Sigmoid colon (tissue), 7 donors: ENCODE data around the gene EHF. TPM values are rescaled to one million over a fixed set of nuclear protein-coding genes. Genes with fewer than 3 reads are reported as not detected.

Experiments used
- DNase-seq: peaks from one replicate; pipeline ENCODE4 v3.0.0-alpha.2; 2019
- H3K27ac ChIP-seq, 4 donors: fragments of 200-600 bp; sonication (generic); one replicate each; pipeline ENCODE4 v1.5.1; 2016 to 2019; ENCODE audit warnings: mild to moderate bottlenecking in 1 of 4
- H3K27me3 ChIP-seq, 3 donors: fragments of 200-600 bp; sonication (generic); one replicate each; pipeline ENCODE4 v1.5.1; 2019; ENCODE audit warnings: mild to moderate bottlenecking in 1 of 3
- H3K36me3 ChIP-seq, 4 donors: fragments of 200-600 bp; sonication (generic); one replicate each; pipeline ENCODE4 v1.5.1; 2016 to 2019
- H3K4me1 ChIP-seq, 4 donors: fragments of 200-600 bp; sonication (generic); one replicate each; pipeline ENCODE4 v1.5.1; 2017 to 2019
- H3K4me3 ChIP-seq, 4 donors: fragments of 200-600 bp; sonication (generic); one replicate each; pipeline ENCODE4 v1.5.1; 2017 to 2019; ENCODE audit warnings: mild to moderate bottlenecking in 2 of 4, moderate library complexity in 1 of 4
- H3K9me3 ChIP-seq, 4 donors: fragments of 200-600 bp in 3 of 4; sonication (generic) in 3 of 4; one replicate each; pipeline versions ENCODE4 v1.5.1 to v1.6.1; 2013 to 2019
- CTCF ChIP-seq, 4 experiments: fragments of 450-650 bp in 3 of 4; fragments of 200-600 bp in 1 of 4; IDR thresholded peaks; one replicate each; pipeline ENCODE4 v1.5.1; 2016 to 2019; ENCODE audit warnings: antibody characterized with exemption in 4 of 4, mild to moderate bottlenecking in 3 of 4, moderate library complexity in 2 of 4
- EP300 ChIP-seq, 4 donors: sonication (generic); formaldehyde crosslinking; IDR thresholded peaks; one replicate each; pipeline ENCODE4 v1.6.1; 2017; ENCODE audit warnings: antibody characterized with exemption in 4 of 4
- POLR2A ChIP-seq, 2 donors: fragments of 450-650 bp; IDR thresholded peaks; one replicate each; pipeline ENCODE4 v1.6.1; 2016; ENCODE audit warnings: antibody characterized with exemption in 2 of 2, mild to moderate bottlenecking in 2 of 2, moderate library complexity in 2 of 2
- POLR2AphosphoS5 ChIP-seq, 4 donors: sonication (generic); formaldehyde crosslinking; IDR thresholded peaks; one replicate each; pipeline ENCODE4 v1.6.1; 2017; ENCODE audit warnings: antibody characterized with exemption in 4 of 4
- WGBS, 2 donors: extraction: QIAGEN DNeasy Blood & Tissue Kit; methylation state at CpG; one replicate each; pipeline ENCODE4 v1.1.7; 2013; 5-methylcytosine and 5-hydroxymethylcytosine counted together
- intact Hi-C: fragments of 100-400 bp; cut with DNase I; formaldehyde crosslinking; loops from one replicate; pipeline ENCODE4 v1.15.1; 2023
- polyA plus RNA-seq, 3 donors: library from polyadenylated mRNA; stranded (reverse); fragments of 200-250 nt; gene quantifications; one replicate each; pipeline ENCODE4 v1.2.3, GENCODE V29; 2013
- total RNA-seq, 4 donors: library from RNA; depleted of rRNA; stranded (reverse); fragments of >200 nt; gene quantifications; one replicate each; pipeline ENCODE4 v1.1.0, GENCODE V29; 2016
- donor health status: healthy with polysubstance abuse.
- donor health status: Bipolar disorder and iron deficiency.
- donor health status: healthy.

EHF gene
- total and polyA plus RNA-seq, 7 donors, result 1.4 to 151 (median 60.7) TPM; not detected in 2

- no peak for DNase-seq
- Histone ChIP-seq H3K9me3 (no peaks in the 10 kb centered on the region), H3K36me3 (no peaks in the 10 kb centered on the region), H3K27ac (no peak overlapping the region), H3K27me3 (peaks cover 0 to 6% (median 0%) of the 10 kb centered on the region in 3 donors), H3K4me3 (no peak overlapping the region), H3K4me1 (no peaks in the 10 kb centered on the region)
- no peak for TF ChIP-seq POLR2AphosphoS5 (IDR thresholded peaks at IDR 0.05)
- no peak for TF ChIP-seq EP300 (IDR thresholded peaks at IDR 0.05)
- no peak for TF ChIP-seq CTCF (IDR thresholded peaks at IDR 0.05)
- TF ChIP-seq POLR2A (IDR thresholded peaks at IDR 0.05), result no peak
- WGBS, 2 donors, result 61 to 76% methylated on average over 3 of the region's 3 CpGs
- intact Hi-C loops, result no loop called here
Observed at GRCh38 chr11:34594603-34595002, 26.3 kb upstream of the EHF start.

- Histone ChIP-seq H3K4me1 (no peaks in the 10 kb centered on the region), H3K9me3 (no peaks in the 10 kb centered on the region), H3K27ac (no peak overlapping the region), H3K36me3 (no peaks in the 10 kb centered on the region), H3K27me3 (peaks cover 0 to 6% (median 0%) of the 10 kb centered on the region in 3 donors), H3K4me3 (no peak overlapping the region)
- intact Hi-C loops, result no loop called here
- TF ChIP-seq EP300 (IDR thresholded peaks at IDR 0.05) (no peak), POLR2AphosphoS5 (IDR thresholded peaks at IDR 0.05) (no peak), POLR2A (IDR thresholded peaks at IDR 0.05) (no peak), CTCF (IDR thresholded peaks at IDR 0.05) (no peak)
- WGBS, 2 donors, result 54 to 69% methylated on average over 2 of the region's 2 CpGs
- no peak for DNase-seq
Observed at GRCh38 chr11:34595391-34595790, 25.5 kb upstream of the EHF start.

GRCh38 chr11:34595960-34596644, 24.8 kb upstream of the EHF start:
- no peak for TF ChIP-seq POLR2AphosphoS5 (IDR thresholded peaks at IDR 0.05)
- TF ChIP-seq EP300 (IDR thresholded peaks at IDR 0.05), result no peak
- no peak for TF ChIP-seq CTCF (IDR thresholded peaks at IDR 0.05)
- TF ChIP-seq POLR2A (IDR thresholded peaks at IDR 0.05), result no peak
- no peak overlapping the region for H3K4me3 ChIP-seq
- H3K27me3 ChIP-seq, result peaks cover 0 to 6% (median 0%) of the 10 kb centered on the region in 3 donors
- intact Hi-C loops, result no loop called here
- H3K36me3 ChIP-seq, result no peaks in the 10 kb centered on the region
- no peaks in the 10 kb centered on the region for H3K4me1 ChIP-seq
- H3K27ac ChIP-seq, result no peak overlapping the region
- no peaks in the 10 kb centered on the region for H3K9me3 ChIP-seq
- no peak for DNase-seq
- WGBS, 2 donors, result 95 to 96% methylated on average over 11 of the region's 11 CpGs

GRCh38 chr11:34599406-34599945, 21.4 kb upstream of the EHF start:
- H3K27me3 ChIP-seq, result no peaks in the 10 kb centered on the region
- intact Hi-C loops, result no loop called here
- TF ChIP-seq POLR2A (IDR thresholded peaks at IDR 0.05), result no peak
- TF ChIP-seq EP300 (IDR thresholded peaks at IDR 0.05), result no peak
- TF ChIP-seq CTCF (IDR thresholded peaks at IDR 0.05), result no peak
- TF ChIP-seq POLR2AphosphoS5 (IDR thresholded peaks at IDR 0.05), result no peak
- no peaks in the 10 kb centered on the region for H3K4me1 ChIP-seq
- H3K4me3 ChIP-seq, result no peak overlapping the region
- 21 to 56% methylated on average over 8 of the region's 8 CpGs for WGBS, 2 donors
- H3K27ac ChIP-seq, result no peak overlapping the region
- DNase-seq, result no peak
- H3K9me3 ChIP-seq, result no peaks in the 10 kb centered on the region
- H3K36me3 ChIP-seq, result no peaks in the 10 kb centered on the region
